Mesodermal cell (in vitro differentiated cells): ENCODE data around the gene DDX31.

Experiments used
- H3K27ac ChIP-seq: 2 replicates; pipeline ENCODE4 v1.7.0; 2013; ENCODE audit warnings: mild to moderate bottlenecking, low read depth, low read length, moderate library complexity; ENCODE audit not compliant: severe bottlenecking
- H3K36me3 ChIP-seq: 2 replicates; pipeline ENCODE4 v1.7.1; 2013; ENCODE audit warnings: mild to moderate bottlenecking, low read length, moderate library complexity; ENCODE audit not compliant: control insufficient read depth, insufficient read depth
- H3K4me1 ChIP-seq: one replicate; pipeline ENCODE4 v1.7.1; 2013; ENCODE audit warnings: mild to moderate bottlenecking, low read length; ENCODE audit not compliant: insufficient read depth, control insufficient read depth, poor library complexity, severe bottlenecking
- H3K4me3 ChIP-seq: 2 replicates; pipeline ENCODE4 v1.7.0; 2013; ENCODE audit warnings: low read length, control low read depth, mild to moderate bottlenecking; ENCODE audit not compliant: insufficient read depth, poor library complexity, severe bottlenecking; ENCODE audit errors: extremely low read depth
- H3K9me3 ChIP-seq: 2 replicates; pipeline ENCODE4 v1.7.1; 2013; ENCODE audit warnings: mild to moderate bottlenecking, low read length, moderate library complexity; ENCODE audit not compliant: control insufficient read depth
- WGBS, 2 experiments: methylation state at CpG; one replicate each; pipeline ENCODE4 v1.1.5; 2013; ENCODE audit warnings: missing lambda C conversion rate in 2 of 2; ENCODE audit not compliant: insufficient coverage in 2 of 2; 5-methylcytosine and 5-hydroxymethylcytosine counted together

DDX31 gene

GRCh38 chr9:132548751-132549640 is 120.8 kb downstream of the DDX31 start:
- H3K36me3 ChIP-seq = no peaks in the 10 kb centered on the region
- peaks cover 19% of the 10 kb centered on the region for H3K4me1 ChIP-seq
- H3K9me3 ChIP-seq = no peaks in the 10 kb centered on the region
- H3K4me3 ChIP-seq = no peak overlapping the region
- WGBS, 2 experiments = 74 to 82% methylated on average over 14 to 15 of the region's 17 CpGs
- peak overlapping the region; percentile 62 for H3K27ac ChIP-seq

- peaks cover 19% of the 10 kb centered on the region for H3K4me1 ChIP-seq
- no peak overlapping the region for H3K27ac ChIP-seq
- WGBS, 2 experiments = 84 to 94% methylated on average over 8 to 9 of the region's 21 CpGs
- no peak overlapping the region for H3K4me3 ChIP-seq
- H3K36me3 ChIP-seq = no peaks in the 10 kb centered on the region
- no peaks in the 10 kb centered on the region for H3K9me3 ChIP-seq
Observed at GRCh38 chr9:132547976-132548730, 121.6 kb downstream of the DDX31 start.

GRCh38 chr9:132547436-132547835 is 122.3 kb downstream of the DDX31 start:
- Histone ChIP-seq H3K4me3 (no peak overlapping the region), H3K4me1 (peaks cover 19% of the 10 kb centered on the region), H3K36me3 (no peaks in the 10 kb centered on the region), H3K9me3 (no peaks in the 10 kb centered on the region), H3K27ac (no peak overlapping the region)
- 90 to 98% methylated on average over 8 to 13 of the region's 13 CpGs for WGBS, 2 experiments

GRCh38 chr9:132547052-132547431 is 122.7 kb downstream of the DDX31 start:
- 66 to 90% methylated on average over 2 to 7 of the region's 7 CpGs for WGBS, 2 experiments
- H3K4me3 ChIP-seq = no peak overlapping the region
- no peak overlapping the region for H3K27ac ChIP-seq
- H3K9me3 ChIP-seq = no peaks in the 10 kb centered on the region
- no peaks in the 10 kb centered on the region for H3K36me3 ChIP-seq
- H3K4me1 ChIP-seq = peaks cover 19% of the 10 kb centered on the region

GRCh38 chr9:132546148-132547051 is 123.4 kb downstream of the DDX31 start:
- 5 to 9% methylated on average over 21 to 24 of the region's 27 CpGs for WGBS, 2 experiments
- no peaks in the 10 kb centered on the region for H3K9me3 ChIP-seq
- no peak overlapping the region for H3K27ac ChIP-seq
- H3K4me1 ChIP-seq = peaks cover 19% of the 10 kb centered on the region
- peak overlapping the region; percentile 18 for H3K4me3 ChIP-seq
- H3K36me3 ChIP-seq = no peaks in the 10 kb centered on the region

- no peak overlapping the region for H3K27ac ChIP-seq
- no peaks in the 10 kb centered on the region for H3K9me3 ChIP-seq
- WGBS, 2 experiments = 93 to 95% methylated on average over 5 to 7 of the region's 9 CpGs
- no peak overlapping the region for H3K4me3 ChIP-seq
- peaks cover 19% of the 10 kb centered on the region for H3K4me1 ChIP-seq
- H3K36me3 ChIP-seq = no peaks in the 10 kb centered on the region
Observed at GRCh38 chr9:132545578-132545977, 124.2 kb downstream of the DDX31 start.

GRCh38 chr9:132543960-132544359 is 125.8 kb downstream of the DDX31 start:
- no peaks in the 10 kb centered on the region for H3K36me3 ChIP-seq
- no peak overlapping the region for H3K27ac ChIP-seq
- H3K4me3 ChIP-seq = no peak overlapping the region
- H3K9me3 ChIP-seq = no peaks in the 10 kb centered on the region
- peaks cover 13% of the 10 kb centered on the region for H3K4me1 ChIP-seq
- WGBS, 2 experiments = 85 to 86% methylated on average over 19 to 20 of the region's 21 CpGs

- 100% methylated on average over 3 of the region's 4 CpGs for WGBS, 2 experiments
- no peak overlapping the region for H3K4me3 ChIP-seq
- no peaks in the 10 kb centered on the region for H3K9me3 ChIP-seq
- peaks cover 7% of the 10 kb centered on the region for H3K4me1 ChIP-seq
- no peak overlapping the region for H3K27ac ChIP-seq
- no peaks in the 10 kb centered on the region for H3K36me3 ChIP-seq
Observed at GRCh38 chr9:132543251-132543650, 126.5 kb downstream of the DDX31 start.
